HG02870 (cell line): ENCODE results near the gene ZC3H13.

Experiments used
- ATAC-seq: cut with Tn5 transposase; IDR thresholded peaks from one replicate; pipeline ENCODE4 v1.9.1; 2021; ENCODE audit warnings: mild to moderate bottlenecking, moderate library complexity; ENCODE audit not compliant: unreplicated experiment

The ZC3H13 gene

DNA sequence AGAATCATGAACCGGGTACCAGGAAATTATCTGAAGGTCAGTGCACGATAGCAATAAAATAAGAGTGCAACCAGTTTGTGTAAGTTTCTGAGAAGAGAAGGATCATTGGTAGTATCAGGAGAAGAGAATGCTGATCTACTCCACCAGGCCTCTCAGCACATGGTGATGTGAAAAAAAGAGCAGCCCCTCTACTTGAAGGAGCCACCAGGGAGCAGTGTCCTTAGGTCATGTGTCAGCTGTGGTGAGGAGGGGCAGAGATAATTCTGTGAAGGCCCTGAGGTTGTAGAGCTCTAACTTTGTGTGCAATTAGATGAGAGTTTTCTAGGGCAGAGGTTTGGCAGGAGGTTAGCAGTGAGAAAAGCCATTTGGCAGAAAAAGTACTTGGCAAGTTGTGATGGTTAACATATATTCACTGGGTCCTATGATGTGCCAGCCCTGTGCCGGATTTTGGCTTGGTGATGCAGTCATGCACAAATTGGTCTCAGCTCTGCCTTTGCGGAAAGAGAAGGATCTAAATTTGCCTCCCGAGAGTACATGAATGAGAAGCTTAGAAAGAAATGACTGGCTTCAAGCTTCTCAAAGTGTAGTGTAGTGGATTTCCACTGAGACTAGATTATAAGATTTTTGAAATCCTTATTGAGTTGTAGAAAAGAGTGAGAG, 19.2 kb upstream of the ZC3H13 start:
- peak; percentile 94 for ATAC-seq

DNA sequence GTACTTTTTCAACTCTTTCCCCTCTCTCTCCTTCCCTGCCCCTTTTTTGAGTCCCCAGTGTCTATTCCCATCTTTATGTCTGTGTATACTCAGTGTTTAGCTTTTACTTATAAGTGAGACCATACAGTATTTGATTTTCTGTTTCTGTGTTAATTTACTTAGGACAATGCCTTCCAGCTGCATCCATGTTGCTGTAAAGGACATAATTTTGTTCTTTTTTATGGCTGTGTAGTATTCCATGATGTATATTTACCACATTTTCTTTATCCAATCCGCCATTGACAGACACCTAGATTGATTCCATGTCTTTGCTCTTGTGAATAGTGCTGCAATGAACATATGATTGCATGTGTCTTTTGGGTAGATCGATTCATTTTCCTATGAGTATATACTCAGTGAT, 10.7 kb upstream of the ZC3H13 start:
- ATAC-seq = no peak

DNA sequence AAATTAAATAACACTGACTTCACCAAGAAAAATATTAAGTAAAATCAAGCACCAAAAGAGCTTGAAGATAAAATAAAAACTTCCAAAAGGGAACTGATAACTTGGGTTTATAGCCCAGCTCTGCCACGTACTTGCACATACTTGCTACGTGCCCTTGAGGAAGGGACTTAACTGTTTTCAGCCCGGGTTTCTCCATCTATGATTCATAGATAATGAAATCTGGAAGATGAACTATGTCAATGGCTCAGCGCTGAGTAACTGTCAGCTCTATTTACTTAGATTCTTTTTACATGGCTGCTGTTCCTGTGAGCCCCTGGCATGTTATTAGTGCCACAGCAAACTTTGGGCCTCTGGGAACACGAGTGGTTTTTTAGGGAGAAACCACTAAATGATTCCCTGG, 9.6 kb upstream of the ZC3H13 start:
- ATAC-seq = no peak

DNA sequence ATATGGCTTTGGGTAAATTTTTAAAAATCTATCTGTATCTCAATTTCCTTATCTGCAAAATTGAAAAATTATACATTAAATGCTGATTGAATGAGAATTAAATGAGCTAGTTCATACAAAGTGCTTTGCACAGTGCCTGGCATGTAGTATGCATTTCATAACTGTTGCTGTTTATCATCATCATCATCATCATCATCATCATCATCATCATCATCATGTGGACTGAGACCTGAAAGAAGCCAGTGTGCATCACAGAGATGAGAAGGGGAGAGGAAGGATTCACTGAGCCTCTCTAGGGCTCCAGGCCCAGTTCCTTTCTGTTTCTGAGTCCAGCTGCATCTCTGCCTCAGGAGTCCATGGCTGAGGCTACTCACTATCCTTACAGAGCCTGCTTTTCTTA, 6.9 kb upstream of the ZC3H13 start:
- no peak for ATAC-seq

DNA sequence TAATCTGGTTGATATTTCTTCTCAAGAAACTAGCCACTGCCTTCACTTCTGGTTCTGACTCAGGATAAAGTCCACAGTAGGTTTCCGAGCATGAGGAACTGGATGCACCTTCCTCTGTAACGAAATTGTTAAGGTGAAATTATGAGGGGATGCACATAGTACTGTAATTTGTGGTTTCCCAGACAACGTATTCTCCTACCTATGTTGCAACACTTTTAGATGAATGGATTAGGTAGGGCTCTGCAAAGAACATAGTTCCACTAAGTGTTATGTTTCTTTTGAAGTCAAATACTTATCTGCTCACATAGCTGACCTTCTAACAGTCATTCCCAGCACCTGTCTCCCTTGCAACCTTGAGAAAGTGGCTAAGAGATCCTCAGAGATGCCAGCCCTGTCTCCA, 5.7 kb upstream of the ZC3H13 start:
- no peak for ATAC-seq

DNA sequence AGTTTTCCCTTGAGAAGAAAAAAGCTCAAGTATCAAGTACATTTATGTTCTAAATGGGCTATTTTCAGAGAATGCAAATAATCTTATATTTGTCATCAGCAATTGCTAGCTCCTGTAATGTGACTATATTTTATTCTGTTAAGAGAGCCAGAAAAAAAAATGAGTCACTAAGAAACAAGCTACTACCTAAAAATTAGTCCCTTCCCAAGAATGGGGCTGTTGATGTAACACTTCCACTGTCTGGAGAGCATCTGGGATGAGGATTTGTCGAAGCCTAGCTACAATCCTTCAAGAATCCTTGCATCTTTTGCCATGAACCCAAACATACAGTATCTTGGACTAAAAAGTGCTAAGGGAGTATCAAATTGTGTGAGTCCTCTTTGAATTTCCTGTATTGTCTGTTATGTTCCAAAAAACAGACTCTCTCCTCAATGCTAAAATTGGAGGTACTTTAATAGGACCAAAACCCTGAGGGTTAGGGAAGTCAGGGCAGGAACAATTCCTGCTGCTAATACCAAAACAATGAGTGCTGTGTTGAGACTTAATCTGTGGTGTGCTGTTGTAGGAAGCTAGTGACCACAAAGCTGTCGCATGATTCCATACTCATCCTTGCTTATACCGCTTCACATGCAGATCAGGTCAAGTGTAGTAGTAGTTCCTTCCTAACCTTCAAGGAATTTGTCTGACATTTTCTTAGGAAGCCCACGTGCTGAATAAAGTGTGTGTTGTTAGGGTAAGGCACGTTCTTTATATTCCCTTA, 4.9 kb upstream of the ZC3H13 start:
- no peak for ATAC-seq

DNA sequence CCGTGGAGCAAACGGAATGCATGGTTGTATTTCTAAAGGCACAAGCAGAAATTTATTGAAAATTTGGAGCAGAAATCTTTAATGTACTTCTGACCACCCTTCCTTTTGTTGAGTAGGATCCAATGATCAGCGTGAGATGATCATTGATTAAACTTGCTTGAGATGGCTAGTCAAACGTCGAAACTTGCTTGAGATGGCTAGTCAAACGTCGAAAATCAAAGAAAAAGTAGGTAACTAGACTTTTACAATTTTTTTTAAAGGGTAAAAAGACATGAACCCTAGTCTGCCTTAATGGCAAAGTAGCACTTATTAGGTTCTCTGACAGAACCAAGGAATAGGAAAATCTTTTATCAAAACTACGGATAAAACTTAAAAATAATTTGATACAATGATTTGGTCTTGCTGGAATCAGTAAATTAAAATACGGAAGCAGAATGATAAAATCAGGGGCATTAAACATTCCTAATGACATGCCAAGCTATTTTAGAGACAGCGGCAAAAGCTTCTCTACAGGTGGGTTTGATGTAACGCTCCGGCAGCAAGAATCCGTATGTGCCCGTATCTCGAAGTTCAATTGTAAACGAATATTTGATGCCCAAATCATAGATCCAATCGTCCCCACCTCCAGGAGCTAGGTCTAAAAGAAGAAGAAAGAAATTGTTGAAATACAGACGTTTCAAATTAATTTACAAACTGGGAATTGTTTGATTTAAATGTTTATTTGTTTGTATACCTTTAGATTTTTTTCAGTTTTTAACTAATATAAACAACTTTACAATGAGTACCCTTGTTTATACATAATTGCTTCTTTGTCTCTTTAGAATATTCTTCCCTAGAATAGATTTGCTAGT, 841 bp upstream of the ZC3H13 start:
- ATAC-seq = no peak

DNA sequence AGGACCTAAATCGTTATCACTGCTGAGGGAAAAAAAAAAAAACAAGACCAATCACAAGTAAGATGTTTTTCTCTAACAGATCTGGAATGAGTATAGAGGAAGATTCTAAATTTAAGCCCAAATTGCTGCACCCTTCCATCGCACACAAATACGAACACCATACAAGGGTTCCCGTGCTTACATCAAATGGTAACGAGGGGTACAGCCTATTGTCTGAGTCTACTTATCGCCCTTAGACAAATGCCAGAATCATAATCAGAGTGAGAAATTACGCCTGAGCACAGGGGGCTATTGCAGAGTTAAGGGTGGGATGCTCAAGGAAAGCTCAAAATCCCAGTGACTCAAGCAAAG, 603 bp downstream of the ZC3H13 start:
- ATAC-seq = peak; percentile 12

DNA sequence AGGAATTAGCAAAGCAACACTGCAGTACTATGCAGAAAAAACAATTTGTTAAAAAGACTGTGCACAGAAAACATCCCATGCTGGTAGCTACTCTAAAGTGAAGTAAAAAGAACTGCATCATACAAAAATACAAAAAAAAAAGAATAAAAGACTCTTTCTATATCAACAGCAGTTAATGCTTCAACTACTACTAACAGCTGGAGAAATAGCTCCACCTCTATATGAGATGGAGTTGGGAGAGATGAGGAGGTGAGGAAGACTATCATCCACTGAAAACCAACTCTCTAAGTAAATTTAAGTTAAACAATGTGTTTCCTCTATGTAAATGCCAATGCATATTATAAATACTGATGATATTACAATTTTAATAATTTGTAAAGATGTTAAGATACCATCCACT, 1.8 kb downstream of the ZC3H13 start:
- ATAC-seq = no peak

DNA sequence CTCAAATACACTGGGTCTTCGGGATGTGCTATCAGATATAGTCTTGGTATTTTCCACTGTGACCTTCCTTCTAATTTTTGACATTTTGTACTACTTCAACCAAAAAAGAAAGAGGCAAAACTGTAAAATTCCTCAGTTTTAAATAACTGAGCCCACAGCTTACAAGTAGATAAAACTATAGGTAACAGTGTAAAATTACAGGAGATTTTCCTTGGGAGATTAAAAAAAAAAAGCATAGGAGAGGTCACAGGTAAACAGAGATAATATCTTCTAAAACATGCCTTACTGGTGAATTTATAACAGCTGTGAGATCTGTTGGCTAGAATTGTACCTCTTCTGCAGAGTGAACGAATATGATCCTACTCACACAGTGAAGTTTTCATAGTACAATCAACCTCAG, 7.1 kb downstream of the ZC3H13 start:
- ATAC-seq = no peak

DNA sequence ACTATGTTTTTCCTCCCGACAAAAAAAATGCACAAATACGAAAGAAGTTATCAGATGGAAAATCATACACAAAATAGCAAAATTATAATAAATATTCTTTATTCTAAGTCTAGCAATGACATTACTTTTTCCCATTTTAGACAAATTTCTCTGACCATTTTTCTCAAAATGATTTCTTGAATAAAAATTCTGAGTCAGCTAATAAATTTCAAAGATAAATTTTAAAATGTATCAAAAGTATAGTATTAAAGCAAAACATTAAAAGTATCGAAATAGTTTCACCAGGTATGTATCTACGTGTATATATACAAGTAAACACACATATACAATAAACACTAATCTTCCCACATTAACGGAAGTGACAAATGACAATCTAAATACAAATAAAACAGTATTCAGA, 8.9 kb downstream of the ZC3H13 start:
- no peak for ATAC-seq

DNA sequence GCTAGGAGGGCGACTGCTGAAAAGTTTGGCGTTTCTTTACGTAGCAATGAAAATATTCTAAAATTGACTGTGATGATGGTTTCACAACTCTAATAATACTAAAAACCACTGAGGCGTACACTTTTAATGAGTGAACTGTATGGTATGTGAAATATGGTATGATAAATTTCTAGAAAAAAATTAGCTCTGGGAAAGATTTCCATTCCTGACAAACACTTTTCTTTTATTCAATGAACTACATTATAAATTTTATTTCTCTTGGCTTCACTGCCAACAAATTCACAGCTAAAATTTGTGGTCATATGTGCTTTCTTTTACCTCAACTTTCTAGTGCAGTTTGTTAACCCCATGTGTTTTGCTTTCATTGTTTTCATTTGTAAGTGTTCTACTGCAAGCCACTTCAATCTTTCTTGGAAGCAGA, 11.1 kb downstream of the ZC3H13 start:
- no peak for ATAC-seq

DNA sequence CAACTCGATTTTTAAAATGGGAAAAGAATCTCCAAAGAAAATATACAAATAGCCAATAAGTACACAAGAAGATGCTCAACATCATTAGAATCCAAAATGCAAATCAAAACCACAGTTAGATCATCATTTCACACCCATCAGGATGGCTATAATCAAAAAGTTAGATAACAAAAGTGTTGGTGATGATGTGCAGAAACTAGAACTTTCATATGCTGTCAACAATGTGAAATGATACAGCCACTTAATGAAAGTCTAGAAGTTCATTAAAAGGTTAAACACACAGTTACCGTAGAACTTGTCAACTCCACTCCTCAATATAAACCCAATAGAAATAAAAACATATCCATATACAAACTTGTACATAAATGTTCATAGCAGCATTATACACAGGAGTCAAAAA, 11.8 kb downstream of the ZC3H13 start:
- no peak for ATAC-seq

DNA sequence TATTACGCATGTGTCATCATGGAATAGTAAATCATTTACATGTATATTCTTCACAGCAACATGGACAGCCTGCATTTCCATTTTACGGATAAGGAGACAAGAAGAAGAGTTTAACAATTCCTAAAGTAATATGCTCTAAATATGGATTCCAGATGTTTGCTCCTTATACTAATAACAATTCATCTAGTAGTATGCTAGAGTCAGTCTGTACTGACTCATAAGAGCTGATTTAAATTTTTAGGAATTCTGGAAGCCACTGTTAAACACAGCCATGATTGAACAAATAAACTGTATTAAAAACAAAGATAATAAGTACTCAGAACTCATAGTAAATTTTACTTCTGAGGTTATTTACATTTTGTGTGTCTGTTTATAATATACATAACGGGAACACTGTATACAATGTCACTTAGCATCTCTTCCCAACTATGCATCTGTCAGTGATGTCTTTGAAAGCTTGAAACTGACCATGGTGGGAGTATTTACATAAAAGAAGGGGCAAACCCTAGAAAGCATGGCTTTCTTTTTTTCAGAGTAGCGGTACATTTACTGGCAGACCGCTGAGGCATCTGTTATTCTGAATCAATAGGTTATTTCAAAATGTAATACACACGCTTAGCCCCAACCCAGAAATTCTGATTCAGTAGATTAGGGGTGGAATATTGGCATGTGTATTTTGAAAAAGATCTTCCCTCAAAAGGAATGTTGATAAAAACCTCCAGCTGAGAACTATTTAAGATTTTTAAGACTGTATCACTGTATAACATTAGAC, 12.9 kb downstream of the ZC3H13 start:
- ATAC-seq = no peak

DNA sequence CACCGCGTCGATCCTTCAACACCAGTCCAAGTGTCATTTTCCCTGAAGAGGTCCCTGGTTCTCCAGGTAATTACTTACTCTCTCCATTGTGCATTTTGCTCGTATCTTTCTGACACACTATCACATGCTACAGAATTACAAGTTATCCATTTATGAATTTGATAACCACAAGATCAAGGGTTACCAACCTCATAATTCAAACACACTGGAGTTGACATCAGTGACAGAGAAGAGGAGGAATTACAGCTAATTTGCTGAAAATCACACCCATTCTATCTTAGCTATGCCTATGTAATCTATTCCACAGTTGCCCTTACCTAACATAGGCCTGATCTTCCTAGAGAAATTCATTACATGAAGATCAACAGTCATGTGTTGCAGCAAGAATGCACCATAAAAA, 14.2 kb downstream of the ZC3H13 start:
- no peak for ATAC-seq

DNA sequence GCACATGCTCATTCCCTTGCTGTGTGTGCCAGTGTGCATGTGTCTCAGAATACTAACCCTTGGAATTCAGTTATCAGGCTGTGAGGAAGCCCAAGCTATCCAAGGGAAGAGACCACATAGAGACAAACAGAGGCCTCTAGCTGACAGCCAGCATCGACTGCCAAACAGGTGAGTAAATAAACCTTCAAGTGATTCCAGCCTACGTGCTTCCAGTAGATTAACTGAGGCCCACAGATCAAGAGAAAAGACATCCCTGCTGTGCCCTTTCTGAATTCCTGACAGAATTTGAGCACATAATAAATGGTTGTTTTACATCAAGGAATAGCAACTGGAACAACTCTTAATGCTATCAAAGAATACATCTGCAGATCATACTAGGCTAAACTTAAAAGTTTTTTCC, 17.5 kb downstream of the ZC3H13 start:
- ATAC-seq = no peak

DNA sequence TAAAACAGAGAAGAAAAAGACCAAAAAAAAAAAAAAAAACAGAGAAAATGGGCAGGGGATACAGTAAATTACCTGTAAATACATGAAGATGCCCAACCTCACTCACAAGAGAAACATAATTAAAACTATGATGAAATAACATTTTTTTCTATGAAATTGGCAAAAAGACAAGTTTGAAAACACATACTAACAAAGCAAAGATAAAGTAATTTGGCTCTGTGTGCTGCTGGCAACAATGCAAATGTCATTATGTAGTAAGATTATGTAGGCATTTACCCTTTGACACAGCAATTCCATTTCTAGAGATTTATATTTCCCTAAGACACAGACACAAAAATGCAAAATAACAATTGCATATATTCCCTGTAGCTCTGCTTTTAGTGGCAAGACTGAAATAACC, 20.2 kb downstream of the ZC3H13 start:
- no peak for ATAC-seq

DNA sequence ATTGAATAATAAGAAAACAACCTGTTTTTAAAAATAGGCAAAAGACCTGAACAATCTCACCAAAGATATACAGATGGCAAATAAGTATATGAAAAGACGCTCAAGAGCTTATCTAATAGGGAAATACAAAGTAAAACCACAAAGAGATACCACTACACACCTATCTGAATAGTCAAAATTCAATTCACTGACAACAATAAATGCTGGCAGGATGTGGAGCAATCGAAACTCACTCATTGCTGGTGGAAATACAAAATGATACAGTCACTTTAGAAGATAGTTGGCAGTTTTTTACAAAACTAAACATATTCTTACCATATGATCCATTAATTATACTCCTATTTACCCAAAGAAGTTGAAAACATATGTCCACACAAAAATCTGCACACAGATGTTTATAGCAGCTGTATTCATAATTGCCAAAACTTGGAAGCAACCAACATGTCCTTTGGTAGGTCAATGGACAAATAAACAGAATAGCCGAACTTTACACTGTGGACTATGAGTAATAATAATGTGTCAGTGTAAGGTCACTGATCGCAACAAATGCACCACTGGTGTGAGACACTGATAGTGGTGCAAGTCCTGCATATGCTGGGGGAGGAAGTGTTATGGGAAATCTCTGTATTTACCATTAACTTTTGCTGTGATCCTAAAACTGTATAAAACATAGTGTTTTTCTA, 20.8 kb downstream of the ZC3H13 start:
- no peak for ATAC-seq

DNA sequence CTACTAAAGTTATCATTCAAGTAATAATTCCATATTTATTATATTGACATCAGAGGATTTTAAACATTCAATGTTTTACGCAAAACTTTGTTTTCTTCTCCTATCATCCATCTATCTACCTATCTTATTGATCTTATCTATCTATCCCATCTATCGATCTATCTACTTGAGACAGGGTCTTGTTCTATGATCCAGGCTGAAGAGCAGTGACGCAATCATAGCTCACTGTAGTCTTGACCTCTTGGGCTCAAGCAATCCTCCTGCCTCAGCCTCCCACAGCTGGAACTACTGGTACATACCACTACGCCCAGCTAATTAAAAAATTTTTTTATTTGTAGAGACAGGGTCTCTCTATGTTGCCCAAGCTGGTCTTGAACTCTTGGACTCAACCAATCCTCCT, 27.4 kb downstream of the ZC3H13 start:
- ATAC-seq = no peak

DNA sequence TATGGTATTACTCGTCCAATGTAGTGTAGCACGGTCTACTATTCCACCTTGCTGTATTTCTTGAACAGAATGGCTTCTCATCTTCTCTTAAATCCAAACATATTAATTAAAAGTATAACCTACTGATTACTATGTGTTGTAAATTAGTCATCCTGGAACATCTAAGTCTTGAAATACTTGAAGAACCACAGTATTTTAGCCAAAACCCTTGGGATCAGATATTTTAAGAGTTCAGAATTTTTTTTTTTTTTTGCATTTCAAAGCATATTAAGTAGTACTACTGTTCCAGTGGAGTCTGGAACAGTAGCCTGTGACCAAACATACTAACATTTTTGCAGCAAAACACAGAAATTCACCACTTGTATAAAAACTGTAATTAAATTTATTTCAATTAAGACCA, 30.1 kb downstream of the ZC3H13 start:
- no peak for ATAC-seq

DNA sequence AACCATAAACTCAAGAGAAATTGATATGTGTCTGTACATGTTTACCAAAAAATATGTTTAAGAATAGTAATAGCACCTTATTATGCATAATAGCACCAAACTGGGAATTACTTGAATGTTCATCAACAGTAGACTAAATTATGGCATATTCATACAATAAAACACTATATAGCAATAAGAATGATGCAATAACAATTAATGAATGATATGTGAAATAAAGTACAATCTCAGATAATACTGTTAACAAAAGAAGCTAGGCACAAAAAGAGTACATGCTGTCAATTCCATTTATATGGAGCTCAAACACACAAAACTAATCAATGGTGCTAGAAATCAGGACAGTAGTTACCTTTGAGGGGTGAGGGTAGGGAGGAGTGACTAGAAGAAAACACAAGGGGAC, 36.3 kb downstream of the ZC3H13 start:
- ATAC-seq = no peak
